BLaER1 treated with 17β-estradiol and CSF1 and Interleukin-3, amounts not matched to agents 10 nM and 100 nM (cell line): ENCODE measurements around the gene MEX3A.
A peak's percentile ranks its signal among the peaks of the same experiment; 100 is the strongest.
"Not testable (repeated sequence)": the region's sequence is repeated elsewhere in the genome, so short reads cannot be mapped to it uniquely, and the experiment has no call there.

Experiments used
- H3K27ac ChIP-seq, 11 experiments: shearing (Covaris generic); formaldehyde crosslinking; 2 replicates each; pipeline ENCODE4 v1.8.1; 2022
- H3K27me3 ChIP-seq, 11 experiments: shearing (Covaris generic); formaldehyde crosslinking; 2 replicates each; pipeline ENCODE4 v1.8.1; 2022
- H3K36me3 ChIP-seq, 11 experiments: shearing (Covaris generic); formaldehyde crosslinking; 2 replicates each; pipeline ENCODE4 v1.8.1; 2022
- H3K4me1 ChIP-seq, 10 experiments: shearing (Covaris generic); formaldehyde crosslinking; 2 replicates each; pipeline ENCODE4 v1.8.1; 2022
- H3K4me2 ChIP-seq, 11 experiments: shearing (Covaris generic); formaldehyde crosslinking; 2 replicates each; pipeline ENCODE4 v1.8.1; 2022
- H3K4me3 ChIP-seq, 10 experiments: shearing (Covaris generic); formaldehyde crosslinking; 2 replicates each; pipeline ENCODE4 v1.8.1; 2022
- H3K9ac ChIP-seq, 11 experiments: shearing (Covaris generic); formaldehyde crosslinking; 2 replicates each; pipeline ENCODE4 v1.8.1; 2022
- H3K9me3 ChIP-seq, 11 experiments: shearing (Covaris generic); formaldehyde crosslinking; replicated peaks in 1 of 11; 2 replicates each; pipeline ENCODE4 v1.8.1; 2022
- H4K20me1 ChIP-seq, 11 experiments: shearing (Covaris generic); formaldehyde crosslinking; 2 replicates each; pipeline ENCODE4 v1.8.1; 2022
- Cebpa-rat ChIP-seq, 11 experiments: shearing (Covaris generic); IDR thresholded peaks; 2 replicates each; pipeline ENCODE4 v1.8.1; 2022

The MEX3A gene

DNA sequence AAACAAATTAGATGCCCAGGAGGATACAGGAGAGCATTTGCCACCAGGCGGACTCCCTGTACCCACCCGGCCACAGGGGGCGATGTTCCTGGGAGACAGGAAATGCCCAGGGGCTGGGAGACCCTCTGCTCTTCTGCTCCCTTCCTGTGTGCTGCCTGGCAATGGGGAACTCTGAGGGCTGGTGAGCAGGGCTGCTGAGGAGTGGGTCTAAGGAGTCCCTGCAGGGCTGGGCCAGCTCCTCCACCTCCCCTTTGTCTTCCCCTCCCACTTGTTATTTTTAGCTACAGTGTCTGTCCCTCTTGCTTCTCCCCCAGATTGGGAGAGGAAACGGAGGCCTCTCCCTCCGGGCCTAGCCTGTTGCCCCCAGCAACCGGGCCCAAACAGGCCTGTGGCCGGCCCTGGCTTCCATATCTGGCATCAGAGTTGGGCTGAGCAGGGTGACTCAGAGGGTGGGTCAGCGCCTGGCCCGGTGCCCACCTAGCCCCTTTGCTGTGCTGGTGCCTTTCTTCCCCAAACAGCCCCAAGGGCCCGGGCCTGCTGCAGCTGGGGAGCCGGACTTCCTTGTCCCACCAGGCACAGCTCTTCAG, 43.9 kb upstream of the MEX3A start:
- H3K27ac ChIP-seq: peak overlapping the region; percentile 62 to 96 (median 81); a peak in 21 of 22 replicates
- H3K36me3 ChIP-seq: peaks cover 0 to under 1% (median 0%) of the 10 kb centered on the region in 11 experiments; a peak in 2 of 22 replicates
- no peaks in the 10 kb centered on the region for H3K9me3 ChIP-seq
- peak overlapping the region; percentile 87 to 99 (median 90) for H3K4me2 ChIP-seq
- H3K4me3 ChIP-seq: peak overlapping the region in 9 of 10 experiments; percentile 12 to 59 (median 29); a peak in 13 of 20 replicates
- peak overlapping the region; percentile 28 to 89 (median 69) for H3K9ac ChIP-seq
- H3K4me1 ChIP-seq: peaks cover 81 to 96% (median 89%) of the 10 kb centered on the region in 10 experiments
- no peak for TF ChIP-seq Cebpa-rat (IDR thresholded peaks at IDR 0.05)
- peaks cover 0 to 9% (median 0%) of the 10 kb centered on the region in 11 experiments; a peak in 2 of 22 replicates for H3K27me3 ChIP-seq
- peaks cover 0 to 36% (median 14%) of the 10 kb centered on the region in 11 experiments; a peak in 16 of 22 replicates for H4K20me1 ChIP-seq

DNA sequence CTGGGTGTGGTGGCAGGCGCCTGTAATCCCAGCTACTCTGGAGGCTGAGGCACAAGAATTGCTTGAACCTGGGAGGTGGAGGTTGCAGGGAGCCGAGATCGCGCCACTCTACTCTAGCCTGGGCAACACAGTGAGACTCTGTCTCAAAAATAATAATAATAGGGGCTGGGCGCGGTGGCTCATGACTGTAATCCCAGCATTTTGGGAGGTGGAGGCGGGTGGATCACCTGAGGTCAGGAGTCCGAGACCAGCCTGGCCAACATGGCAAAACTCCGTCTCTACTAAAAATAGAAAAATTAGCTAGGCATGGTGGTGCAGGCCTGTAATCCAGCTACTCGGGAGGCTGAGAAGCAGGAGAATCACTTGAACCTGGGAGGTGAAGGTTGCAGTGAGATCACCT, 43.3 kb upstream of the MEX3A start:
- Histone ChIP-seq H3K4me3 (peak overlapping the region in 4 of 10 experiments; percentile 26 to 59 (median 38); a peak in 2 of 20 replicates), H3K4me2 (peak overlapping the region; percentile 87 to 99 (median 90)), H3K4me1 (peaks cover 86 to 100% (median 94%) of the 10 kb centered on the region in 10 experiments), H3K27ac (peak overlapping the region in 10 of 11 experiments; percentile 62 to 96 (median 82); a peak in 20 of 22 replicates), H4K20me1 (peaks cover 0 to 36% (median 14%) of the 10 kb centered on the region in 11 experiments; a peak in 16 of 22 replicates), H3K9ac (peak overlapping the region; percentile 28 to 89 (median 69); a peak in 15 of 22 replicates)
- H3K36me3 ChIP-seq, H3K27me3 ChIP-seq, H3K9me3 ChIP-seq: not testable (repeated sequence)

- peak overlapping the region in 7 of 11 experiments; percentile 6 to 89 (median 69); a peak in 12 of 22 replicates for H3K9ac ChIP-seq
- H3K4me1 ChIP-seq: peaks cover 89 to 100% (median 96%) of the 10 kb centered on the region in 10 experiments
- H4K20me1 ChIP-seq: peaks cover 0 to 32% (median 18%) of the 10 kb centered on the region in 11 experiments; a peak in 16 of 22 replicates
- H3K27me3 ChIP-seq: peaks cover 0 to 9% (median 0%) of the 10 kb centered on the region in 11 experiments; a peak in 2 of 22 replicates
- no peak for TF ChIP-seq Cebpa-rat (IDR thresholded peaks at IDR 0.05)
- H3K9me3 ChIP-seq: no peaks in the 10 kb centered on the region
- peak overlapping the region in 9 of 11 experiments; percentile 73 to 96 (median 82); a peak in 15 of 22 replicates for H3K27ac ChIP-seq
- H3K4me2 ChIP-seq: peak overlapping the region; percentile 87 to 99 (median 90)
- H3K36me3 ChIP-seq: no peaks in the 10 kb centered on the region
- no peak overlapping the region for H3K4me3 ChIP-seq
Observed at GRCh38 chr1:156124557-156125483, 42.6 kb upstream of the MEX3A start.

DNA sequence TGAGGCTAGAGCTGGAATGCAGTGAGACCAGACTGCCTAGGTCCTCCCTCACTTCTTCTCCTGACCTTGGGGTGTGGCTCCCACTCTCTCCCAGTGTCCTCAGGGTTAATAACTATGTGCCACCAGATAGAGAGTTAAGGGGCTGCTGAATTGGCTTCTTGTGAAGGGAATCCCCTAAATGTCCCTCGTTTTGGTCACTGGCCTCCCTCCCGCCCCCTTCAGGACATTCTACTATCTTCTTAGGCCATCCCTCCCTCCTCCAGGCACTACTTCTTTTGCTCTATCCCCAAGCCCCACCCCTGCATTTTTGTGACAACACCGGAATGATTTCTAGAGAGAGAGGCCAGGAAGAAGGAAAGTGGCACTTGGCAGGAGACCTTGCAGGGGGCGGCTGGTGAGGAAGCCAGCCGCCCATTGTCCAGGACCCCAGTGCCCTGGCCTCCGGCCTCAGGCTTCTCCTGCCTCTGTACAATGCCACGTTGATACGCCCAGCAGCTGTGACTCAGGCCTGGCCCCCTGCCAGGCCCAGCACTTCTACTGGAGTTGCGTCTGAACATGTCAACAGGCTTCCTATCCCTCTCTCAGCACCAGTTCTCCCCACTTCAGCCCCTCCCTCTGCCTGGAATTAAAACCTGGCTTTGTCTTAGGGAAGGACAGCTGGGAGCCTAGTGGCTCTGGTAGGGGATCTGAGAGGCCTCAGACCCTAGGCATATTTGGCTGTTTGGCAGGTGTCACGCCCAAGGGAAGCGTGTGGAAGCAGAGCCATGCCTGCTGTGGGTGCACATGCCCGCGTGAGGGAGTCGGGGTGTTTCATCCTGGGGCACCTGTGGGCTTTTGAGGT, 41.3 kb upstream of the MEX3A start:
- Histone ChIP-seq H3K4me2 (peak overlapping the region; percentile 87 to 99 (median 90)), H4K20me1 (peaks cover 0 to 30% (median 14%) of the 10 kb centered on the region in 11 experiments; a peak in 17 of 22 replicates), H3K36me3 (no peaks in the 10 kb centered on the region), H3K27me3 (peaks cover 0 to 9% (median 0%) of the 10 kb centered on the region in 11 experiments; a peak in 4 of 22 replicates), H3K4me1 (peaks cover 79 to 100% (median 95%) of the 10 kb centered on the region in 10 experiments), H3K4me3 (peak overlapping the region in 1 of 10 experiments; percentile 3; a peak in 1 of 20 replicates), H3K27ac (peak overlapping the region in 10 of 11 experiments; percentile 22 to 96 (median 66); a peak in 17 of 22 replicates), H3K9ac (peak overlapping the region in 8 of 11 experiments; percentile 15 to 89 (median 52); a peak in 10 of 22 replicates), H3K9me3 (no peaks in the 10 kb centered on the region)
- no peak for TF ChIP-seq Cebpa-rat (IDR thresholded peaks at IDR 0.05)

DNA sequence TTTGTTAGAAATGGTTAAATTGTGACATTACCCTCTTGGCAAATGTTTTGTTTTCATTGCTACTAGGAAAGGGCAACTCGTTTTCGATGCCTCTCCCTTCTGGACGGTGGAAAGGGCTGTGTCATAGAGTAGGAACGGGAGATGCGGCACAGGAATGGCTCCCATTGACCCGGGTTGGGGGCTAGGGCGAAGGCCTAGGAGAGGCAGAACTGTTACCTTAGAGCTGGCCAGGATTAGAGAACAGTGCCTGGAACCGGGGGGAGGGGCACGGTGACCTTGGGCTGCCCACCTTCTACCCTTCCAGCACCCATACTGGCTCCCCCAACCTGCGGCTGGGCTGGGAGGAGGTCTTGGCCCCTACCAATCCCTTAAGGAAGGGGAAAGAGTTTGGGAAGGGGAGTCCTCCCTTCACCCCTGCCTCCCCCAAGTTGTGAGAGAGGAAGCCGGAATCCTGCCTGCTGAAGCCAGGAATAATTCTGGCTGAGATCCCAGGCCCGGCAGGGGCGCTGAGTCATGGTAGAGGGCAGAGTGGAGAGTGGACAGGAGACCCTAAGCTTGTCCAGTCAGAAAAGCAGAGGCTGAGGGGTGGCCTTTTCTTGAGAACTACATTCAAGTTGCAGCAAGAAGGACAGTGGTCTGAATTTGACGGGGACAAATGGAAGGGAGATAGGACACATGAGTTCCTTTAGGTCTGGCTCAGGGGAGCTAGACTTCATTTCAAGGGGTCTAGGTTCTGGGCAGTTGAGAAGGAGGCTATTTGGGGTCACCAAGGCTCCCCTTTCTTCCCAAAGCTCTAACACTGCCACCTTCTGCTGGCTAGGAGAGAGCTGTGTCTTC, 40.5 kb upstream of the MEX3A start:
- TF ChIP-seq Cebpa-rat (IDR thresholded peaks at IDR 0.05): no peak
- Histone ChIP-seq H3K4me2 (peak overlapping the region; percentile 87 to 99 (median 90)), H3K9me3 (no peaks in the 10 kb centered on the region), H3K9ac (peak overlapping the region in 5 of 11 experiments; percentile 15 to 89 (median 81); a peak in 8 of 22 replicates), H3K27ac (peak overlapping the region in 7 of 11 experiments; percentile 51 to 96 (median 83); a peak in 13 of 22 replicates), H3K36me3 (no peaks in the 10 kb centered on the region), H4K20me1 (peaks cover 0 to 30% (median 11%) of the 10 kb centered on the region in 11 experiments; a peak in 17 of 22 replicates), H3K4me3 (peak overlapping the region in 1 of 10 experiments; percentile 3; a peak in 2 of 20 replicates), H3K27me3 (peaks cover 0 to 17% (median 8%) of the 10 kb centered on the region in 11 experiments; a peak in 10 of 22 replicates), H3K4me1 (peaks cover 71 to 100% (median 89%) of the 10 kb centered on the region in 10 experiments)

DNA sequence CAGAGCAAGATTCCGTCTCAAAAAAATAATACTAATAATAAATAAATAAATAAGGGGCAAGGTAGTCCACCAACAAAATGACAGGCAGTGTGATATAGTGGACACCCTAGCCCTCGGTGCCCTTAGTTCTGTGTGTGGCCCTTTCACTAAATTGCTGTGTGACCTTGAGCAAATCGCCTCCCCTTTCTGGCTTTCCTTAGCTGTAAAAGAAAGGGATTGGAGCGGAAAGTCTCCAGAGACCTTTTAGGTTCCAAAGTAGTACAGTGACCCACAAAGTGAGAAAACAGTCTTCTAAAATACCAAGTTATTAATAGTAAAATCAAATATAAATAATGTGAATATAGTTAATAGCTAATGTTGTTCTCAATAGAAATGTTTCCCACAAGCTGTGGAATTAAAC, 39.8 kb upstream of the MEX3A start:
- H3K4me3 ChIP-seq: no peak overlapping the region
- no peaks in the 10 kb centered on the region for H3K36me3 ChIP-seq
- TF ChIP-seq Cebpa-rat (IDR thresholded peaks at IDR 0.05): no peak
- H3K9ac ChIP-seq: peak overlapping the region in 1 of 11 experiments; percentile 89; a peak in 2 of 22 replicates
- H3K9me3 ChIP-seq: no peaks in the 10 kb centered on the region
- H3K4me1 ChIP-seq: peaks cover 64 to 100% (median 83%) of the 10 kb centered on the region in 10 experiments
- H3K27ac ChIP-seq: no peak overlapping the region; a peak in 1 of 22 replicates
- H3K4me2 ChIP-seq: peak overlapping the region in 6 of 11 experiments; percentile 4 to 99 (median 86); a peak in 7 of 22 replicates
- peaks cover 0 to 34% (median 11%) of the 10 kb centered on the region in 11 experiments; a peak in 17 of 22 replicates for H4K20me1 ChIP-seq
- H3K27me3 ChIP-seq: peaks cover 0 to 24% (median 14%) of the 10 kb centered on the region in 11 experiments; a peak in 14 of 22 replicates

DNA sequence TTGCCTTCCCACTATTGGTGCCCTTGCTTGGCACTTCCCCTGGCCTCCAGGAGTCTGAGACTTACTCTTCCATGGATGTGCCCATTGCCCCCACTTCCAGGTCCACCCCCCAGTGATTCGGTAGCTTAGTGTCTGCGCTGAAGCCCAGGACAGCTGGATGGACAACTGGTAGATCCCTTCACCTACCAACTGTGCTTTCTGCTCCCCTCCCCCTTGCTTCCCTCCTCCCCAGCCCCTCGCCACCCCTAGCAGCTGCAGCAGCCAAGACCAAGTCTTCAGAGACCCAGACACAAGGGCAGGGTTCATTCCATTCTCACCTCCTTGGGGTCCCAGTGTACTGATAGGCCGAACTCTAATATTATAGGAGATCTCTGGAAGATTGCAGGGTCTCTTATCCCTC, 39.2 kb upstream of the MEX3A start:
- Histone ChIP-seq H3K4me2 (peak overlapping the region; percentile 36 to 99 (median 81); a peak in 18 of 22 replicates), H3K27me3 (peaks cover 0 to 30% (median 20%) of the 10 kb centered on the region in 11 experiments; a peak in 19 of 22 replicates), H4K20me1 (peaks cover 0 to 34% (median 6%) of the 10 kb centered on the region in 11 experiments; a peak in 15 of 22 replicates), H3K27ac (no peak overlapping the region; a peak in 1 of 22 replicates), H3K9ac (no peak overlapping the region; a peak in 1 of 22 replicates), H3K4me3 (no peak overlapping the region), H3K4me1 (peaks cover 58 to 100% (median 77%) of the 10 kb centered on the region in 10 experiments), H3K36me3 (no peaks in the 10 kb centered on the region), H3K9me3 (no peaks in the 10 kb centered on the region)
- TF ChIP-seq Cebpa-rat (IDR thresholded peaks at IDR 0.05): no peak

DNA sequence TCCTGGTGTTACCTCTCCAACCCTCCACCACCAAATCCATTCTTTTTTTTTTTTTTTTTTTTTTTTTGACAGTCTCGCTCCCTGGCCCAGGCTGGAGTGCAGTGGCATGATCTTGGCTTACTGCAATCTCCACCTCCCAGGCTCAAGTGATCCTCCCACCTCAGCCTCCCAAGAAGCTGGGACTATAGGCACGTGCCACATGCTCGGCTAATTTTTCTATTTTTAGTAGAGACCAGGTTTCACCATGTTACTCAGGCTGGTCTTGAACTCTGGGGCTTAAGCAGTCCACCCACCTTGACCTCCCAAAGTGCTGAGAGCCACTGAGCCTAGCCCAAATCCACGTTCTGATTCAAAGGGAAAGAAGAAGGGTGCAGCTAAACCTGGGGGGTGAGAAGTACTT, 38.7 kb upstream of the MEX3A start:
- not testable (repeated sequence) for H3K9me3 ChIP-seq, H3K36me3 ChIP-seq, H3K9ac ChIP-seq, H3K27ac ChIP-seq, H3K4me3 ChIP-seq
- peaks cover 0 to 35% (median 3%) of the 10 kb centered on the region in 11 experiments; a peak in 10 of 22 replicates for H4K20me1 ChIP-seq
- H3K4me1 ChIP-seq: peaks cover 54 to 99% (median 73%) of the 10 kb centered on the region in 10 experiments
- H3K27me3 ChIP-seq: peaks cover 0 to 34% (median 25%) of the 10 kb centered on the region in 11 experiments; a peak in 20 of 22 replicates
- H3K4me2 ChIP-seq: peak overlapping the region; percentile 36 to 99 (median 81); a peak in 20 of 22 replicates
